Spleen (tissue), 7 donors: ENCODE measurements around the gene MIPEP.

Experiments used
- POLR2A ChIP-seq, 3 donors: fragments of 450-650 bp; IDR thresholded peaks; one replicate each; pipeline ENCODE4 v1.5.1; 2017; ENCODE audit warnings: antibody characterized with exemption in 3 of 3, mild to moderate bottlenecking in 1 of 3
- TF ChIP-seq, protein P1 (sequence below), 11 experiments: fragments of 200-600 bp in 7 of 11; fragments of 450-650 bp in 4 of 11; sonication (generic) in 4 of 11; IDR thresholded peaks in 8 of 11; conservative IDR thresholded peaks in 3 of 11; 1 replicate in 7 of 11; 2 replicates in 4 of 11; pipeline versions ENCODE4 v1.4.0 to v1.8.0; 2016 to 2021; ENCODE audit warnings: antibody characterized with exemption in 11 of 11, inconsistent platforms in 4 of 11, mild to moderate bottlenecking in 1 of 11
- donor health status: DM: no; HTN: no; CAD: no; lungs with moderate emphysema.
- donor health status: DM: no; HTN: no; CAD: no.
- donor health status: DM: no; HTN: no; CAD: no.

DNA sequence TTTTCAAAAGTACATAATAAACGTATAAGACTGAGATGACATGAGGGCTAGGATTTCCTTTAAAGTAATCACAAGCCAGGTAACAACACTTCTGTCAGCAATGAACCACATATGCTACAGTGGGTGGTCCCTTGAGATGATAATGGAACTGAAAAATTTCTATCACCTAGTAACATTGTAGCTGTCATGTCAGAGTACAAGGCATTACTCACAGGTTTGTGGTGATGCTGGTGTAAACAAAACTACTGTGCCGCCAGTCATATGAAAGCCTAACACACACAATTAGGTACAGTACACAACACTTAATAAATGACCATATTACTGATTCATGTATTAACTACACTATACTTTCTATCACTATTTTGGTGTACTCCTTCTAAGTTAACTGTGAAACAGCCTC is 36.8 kb downstream of the MIPEP start:
- TF ChIP-seq POLR2A (IDR thresholded peaks at IDR 0.05) = no peak
- TF ChIP-seq, protein P1, sequence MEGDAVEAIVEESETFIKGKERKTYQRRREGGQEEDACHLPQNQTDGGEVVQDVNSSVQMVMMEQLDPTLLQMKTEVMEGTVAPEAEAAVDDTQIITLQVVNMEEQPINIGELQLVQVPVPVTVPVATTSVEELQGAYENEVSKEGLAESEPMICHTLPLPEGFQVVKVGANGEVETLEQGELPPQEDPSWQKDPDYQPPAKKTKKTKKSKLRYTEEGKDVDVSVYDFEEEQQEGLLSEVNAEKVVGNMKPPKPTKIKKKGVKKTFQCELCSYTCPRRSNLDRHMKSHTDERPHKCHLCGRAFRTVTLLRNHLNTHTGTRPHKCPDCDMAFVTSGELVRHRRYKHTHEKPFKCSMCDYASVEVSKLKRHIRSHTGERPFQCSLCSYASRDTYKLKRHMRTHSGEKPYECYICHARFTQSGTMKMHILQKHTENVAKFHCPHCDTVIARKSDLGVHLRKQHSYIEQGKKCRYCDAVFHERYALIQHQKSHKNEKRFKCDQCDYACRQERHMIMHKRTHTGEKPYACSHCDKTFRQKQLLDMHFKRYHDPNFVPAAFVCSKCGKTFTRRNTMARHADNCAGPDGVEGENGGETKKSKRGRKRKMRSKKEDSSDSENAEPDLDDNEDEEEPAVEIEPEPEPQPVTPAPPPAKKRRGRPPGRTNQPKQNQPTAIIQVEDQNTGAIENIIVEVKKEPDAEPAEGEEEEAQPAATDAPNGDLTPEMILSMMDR (IDR thresholded peaks at IDR 0.05 in 8 of 11, conservative IDR thresholded peaks at IDR 0.05 in 3 of 11) = no peak
